IPS-15b (cell line): ENCODE results near the gene FAAP100.

ENCODE experiments used
- H3K27me3 ChIP-seq: one replicate; pipeline ENCODE4 v1.6.1; 2013; ENCODE audit warnings: low read length; ENCODE audit not compliant: control insufficient read depth, insufficient read depth
- H3K36me3 ChIP-seq: one replicate; pipeline ENCODE4 v1.6.1; 2013; ENCODE audit warnings: low read length; ENCODE audit not compliant: control insufficient read depth, insufficient read depth
- H3K4me1 ChIP-seq: one replicate; pipeline ENCODE4 v1.6.1; 2013; ENCODE audit warnings: mild to moderate bottlenecking, low read length; ENCODE audit not compliant: control insufficient read depth, insufficient read depth
- H3K4me3 ChIP-seq: one replicate; pipeline ENCODE4 v1.5.1; 2013; ENCODE audit warnings: low read depth, low read length
- H3K9ac ChIP-seq: one replicate; pipeline ENCODE4 v1.6.1; 2013; ENCODE audit warnings: low read depth, mild to moderate bottlenecking, low read length
- H3K9me3 ChIP-seq: one replicate; pipeline ENCODE4 v1.6.1; 2013; ENCODE audit warnings: mild to moderate bottlenecking, low read length; ENCODE audit not compliant: control insufficient read depth, insufficient read depth

Gene FAAP100

DNA sequence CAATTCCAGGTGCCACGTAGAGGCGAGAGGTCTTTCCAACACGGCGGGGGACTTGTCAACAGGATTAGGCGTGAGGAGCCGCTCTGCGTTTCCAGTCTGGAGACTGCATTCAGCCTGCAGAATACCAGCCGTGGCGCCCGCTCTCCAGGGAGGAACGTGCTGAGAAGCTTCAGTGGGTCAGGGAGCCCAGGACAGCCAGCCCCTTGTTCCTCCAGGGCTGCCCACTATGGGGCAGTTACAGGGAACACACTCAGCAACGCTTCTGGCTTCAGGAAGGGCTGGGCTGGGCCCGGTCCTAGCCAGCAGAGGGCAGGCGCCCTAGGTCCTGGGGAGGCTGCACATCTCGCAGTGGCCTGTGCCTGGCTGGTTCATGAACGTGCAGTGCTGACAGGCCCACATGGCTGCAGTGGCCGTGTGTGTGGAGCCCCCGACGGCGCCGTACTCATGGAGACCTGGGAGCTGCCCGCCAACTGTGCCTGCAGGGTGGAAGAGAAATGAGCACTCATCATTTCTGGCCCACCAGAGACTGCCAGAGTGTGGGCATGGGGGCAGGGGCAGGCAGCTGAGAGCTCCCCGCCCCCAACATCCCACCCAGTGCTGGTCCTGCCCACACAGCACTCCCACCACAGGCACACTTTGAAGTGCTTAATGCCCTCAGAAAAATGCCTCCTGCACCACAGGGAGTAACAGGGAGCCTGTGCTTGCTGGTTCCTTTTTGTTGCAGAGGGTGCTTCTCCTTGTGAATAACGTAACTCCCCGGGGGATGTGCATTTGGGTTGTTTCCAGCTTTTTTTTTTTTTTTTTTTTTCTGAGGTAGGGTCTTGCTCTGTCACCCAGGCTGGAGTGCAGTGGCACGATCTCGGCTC, 7.0 kb upstream of the FAAP100 start:
- Histone ChIP-seq H3K9me3 (no peaks in the 10 kb centered on the region), H3K4me1 (no peaks in the 10 kb centered on the region), H3K9ac (no peak overlapping the region), H3K36me3 (peaks cover 37% of the 10 kb centered on the region), H3K27me3 (no peaks in the 10 kb centered on the region), H3K4me3 (no peak overlapping the region)

DNA sequence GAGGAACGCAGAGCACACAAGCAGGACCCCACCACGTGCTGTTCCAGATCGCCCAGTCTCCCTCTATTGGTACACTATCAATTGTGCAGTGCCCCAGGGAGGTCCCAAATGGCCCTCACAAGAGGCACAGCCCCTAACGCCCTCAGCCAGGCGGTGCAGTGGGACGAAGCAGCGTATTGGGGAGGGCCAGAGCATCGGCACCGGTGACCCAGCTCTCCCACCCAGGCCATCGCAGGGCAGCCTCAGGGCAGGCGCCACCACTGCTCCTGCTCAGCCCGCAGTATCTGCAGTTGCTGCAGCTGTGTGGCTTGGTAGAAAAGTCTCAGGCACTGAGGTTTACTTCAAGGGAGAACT, 5.9 kb upstream of the FAAP100 start:
- H3K4me1 ChIP-seq: peaks cover 4% of the 10 kb centered on the region
- H3K27me3 ChIP-seq: no peaks in the 10 kb centered on the region
- H3K9me3 ChIP-seq: no peaks in the 10 kb centered on the region
- peaks cover 30% of the 10 kb centered on the region for H3K36me3 ChIP-seq
- H3K9ac ChIP-seq: no peak overlapping the region
- H3K4me3 ChIP-seq: no peak overlapping the region

GRCh38 chr17:81557276-81558114, 5.3 kb upstream of the FAAP100 start:
- Histone ChIP-seq H3K9ac (no peak overlapping the region), H3K9me3 (no peaks in the 10 kb centered on the region), H3K4me1 (peaks cover 4% of the 10 kb centered on the region), H3K4me3 (no peak overlapping the region), H3K27me3 (no peaks in the 10 kb centered on the region), H3K36me3 (peaks cover 30% of the 10 kb centered on the region)

- H3K27me3 ChIP-seq: no peaks in the 10 kb centered on the region
- H3K4me3 ChIP-seq: no peak overlapping the region
- H3K9me3 ChIP-seq: no peaks in the 10 kb centered on the region
- no peak overlapping the region for H3K9ac ChIP-seq
- peaks cover 30% of the 10 kb centered on the region for H3K36me3 ChIP-seq
- H3K4me1 ChIP-seq: peaks cover 4% of the 10 kb centered on the region
Observed at GRCh38 chr17:81556863-81557262, 4.7 kb upstream of the FAAP100 start.

DNA sequence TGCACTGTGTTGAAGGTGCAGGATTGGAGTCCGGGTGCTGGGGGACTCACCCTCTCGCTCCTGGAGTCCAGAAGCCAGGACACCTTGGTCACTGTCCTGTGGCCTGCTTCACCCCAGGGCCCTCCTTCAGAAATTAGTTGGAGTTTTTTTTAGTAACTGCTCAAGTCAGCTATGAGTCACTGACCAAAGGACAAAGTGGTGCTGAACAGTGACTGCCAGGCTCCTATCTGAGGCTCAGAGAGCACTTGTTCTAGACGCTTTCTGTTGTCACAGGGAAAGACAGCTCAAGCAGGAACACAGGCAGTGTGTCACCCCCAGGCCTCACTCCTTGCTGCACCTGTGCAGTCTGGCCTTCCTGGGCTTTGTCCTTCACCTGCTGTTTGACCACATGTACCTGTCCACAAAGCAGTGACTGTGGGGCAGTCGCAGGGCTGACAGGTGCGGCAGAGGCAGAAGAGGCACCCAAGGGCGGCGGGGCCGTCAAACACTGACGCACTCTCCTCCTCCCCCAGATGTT, 4.1 kb upstream of the FAAP100 start:
- H3K36me3 ChIP-seq: peaks cover 24% of the 10 kb centered on the region
- H3K4me1 ChIP-seq: peaks cover 4% of the 10 kb centered on the region
- no peaks in the 10 kb centered on the region for H3K9me3 ChIP-seq
- no peak overlapping the region for H3K4me3 ChIP-seq
- H3K27me3 ChIP-seq: no peaks in the 10 kb centered on the region
- H3K9ac ChIP-seq: no peak overlapping the region

GRCh38 chr17:81553616-81554181, 1.5 kb upstream of the FAAP100 start:
- peak overlapping the region; percentile 41 for H3K9ac ChIP-seq
- peak overlapping the region; percentile 90 for H3K4me3 ChIP-seq
- H3K36me3 ChIP-seq: peaks cover 28% of the 10 kb centered on the region
- H3K27me3 ChIP-seq: no peaks in the 10 kb centered on the region
- peaks cover 4% of the 10 kb centered on the region for H3K4me1 ChIP-seq
- H3K9me3 ChIP-seq: no peaks in the 10 kb centered on the region

DNA sequence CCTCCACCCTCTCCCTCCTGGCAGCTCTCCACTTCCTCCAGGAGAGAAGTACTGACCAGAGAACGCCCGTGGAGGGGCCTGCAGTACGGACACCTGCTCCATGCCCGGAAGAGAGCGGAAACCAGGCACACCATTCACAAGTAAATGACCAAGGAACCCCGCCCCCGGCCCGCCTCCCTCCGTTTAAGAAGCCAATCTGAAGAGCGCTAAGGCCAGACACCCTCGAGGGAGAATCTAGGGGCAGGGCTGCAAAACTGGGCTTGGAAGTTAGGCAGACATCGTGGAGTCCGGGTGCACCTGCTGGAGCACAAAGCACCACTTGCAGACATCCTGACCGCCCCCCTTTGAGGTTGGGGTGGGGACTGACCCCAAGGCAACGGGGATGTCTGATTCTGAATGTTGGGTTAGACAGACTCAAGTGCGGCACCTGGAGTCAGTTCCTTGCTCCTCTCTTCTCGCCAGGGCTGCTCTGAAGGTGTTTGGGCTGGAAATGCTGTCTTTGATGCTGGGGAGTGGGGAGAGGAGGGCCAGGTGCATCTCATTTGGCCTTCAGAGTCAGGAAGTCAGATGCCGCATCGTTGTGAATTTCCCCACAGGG, 964 bp upstream of the FAAP100 start:
- H3K9me3 ChIP-seq: no peaks in the 10 kb centered on the region
- no peaks in the 10 kb centered on the region for H3K27me3 ChIP-seq
- H3K9ac ChIP-seq: peak overlapping the region; percentile 76
- peaks cover 23% of the 10 kb centered on the region for H3K36me3 ChIP-seq
- peak overlapping the region; percentile 90 for H3K4me3 ChIP-seq
- H3K4me1 ChIP-seq: peaks cover 4% of the 10 kb centered on the region

GRCh38 chr17:81551458-81552243, 502 bp downstream of the FAAP100 start:
- Histone ChIP-seq H3K4me1 (peaks cover 4% of the 10 kb centered on the region), H3K27me3 (no peaks in the 10 kb centered on the region), H3K4me3 (peak overlapping the region; percentile 90), H3K9me3 (no peaks in the 10 kb centered on the region), H3K9ac (peak overlapping the region; percentile 79), H3K36me3 (peaks cover 30% of the 10 kb centered on the region)

GRCh38 chr17:81550830-81551457, 1.2 kb downstream of the FAAP100 start:
- H3K36me3 ChIP-seq: peaks cover 37% of the 10 kb centered on the region
- H3K27me3 ChIP-seq: no peaks in the 10 kb centered on the region
- peak overlapping the region; percentile 90 for H3K4me3 ChIP-seq
- H3K9ac ChIP-seq: no peak overlapping the region
- H3K9me3 ChIP-seq: no peaks in the 10 kb centered on the region
- H3K4me1 ChIP-seq: peaks cover 4% of the 10 kb centered on the region

- H3K9ac ChIP-seq: no peak overlapping the region
- H3K36me3 ChIP-seq: peaks cover 44% of the 10 kb centered on the region
Observed at GRCh38 chr17:81550285-81550684, 1.9 kb downstream of the FAAP100 start.

More at GRCh38 chr17:81550285-81550684, 1.9 kb downstream of the FAAP100 start:
- Histone ChIP-seq H3K4me3 (no peak overlapping the region), H3K4me1 (peaks cover 4% of the 10 kb centered on the region), H3K9me3 (no peaks in the 10 kb centered on the region), H3K27me3 (no peaks in the 10 kb centered on the region)
